Measurements from ENCODE around the gene IGFN1. TPM values are rescaled to one million over a fixed set of nuclear protein-coding genes. Genes with fewer than 3 reads are reported as not detected.
"Not testable (repeated sequence)": the region's sequence is repeated elsewhere in the genome, so short reads cannot be mapped to it uniquely, and the experiment has no call there.

IGFN1 gene
- polyA plus RNA-seq, 5 donors = 0.61 to 1.4 (median 0.91) TPM

- DNase-seq = not testable (repeated sequence)
Measured at GRCh38 chr1:201163036-201163435, 27.6 kb upstream of the IGFN1 start.

DNA sequence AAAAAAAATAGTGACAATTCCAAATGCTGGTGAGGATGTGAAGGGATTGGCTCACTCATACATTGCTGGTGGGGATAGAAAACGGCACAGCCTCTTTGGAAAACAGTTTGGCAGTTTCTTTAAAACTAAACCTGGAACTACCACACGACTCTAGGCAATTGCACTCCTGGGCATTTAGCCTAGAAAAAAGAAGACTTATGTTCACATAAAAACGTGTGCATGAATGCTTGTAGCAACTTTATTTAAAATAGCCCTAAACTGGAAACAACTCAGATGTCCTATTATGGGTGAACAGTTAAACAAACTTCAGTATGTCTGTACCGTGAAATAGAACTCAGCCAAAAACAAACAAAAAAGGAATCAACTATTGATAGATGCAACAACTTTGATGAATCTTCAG is 26.9 kb upstream of the IGFN1 start:
- DNase-seq = no peak

DNA sequence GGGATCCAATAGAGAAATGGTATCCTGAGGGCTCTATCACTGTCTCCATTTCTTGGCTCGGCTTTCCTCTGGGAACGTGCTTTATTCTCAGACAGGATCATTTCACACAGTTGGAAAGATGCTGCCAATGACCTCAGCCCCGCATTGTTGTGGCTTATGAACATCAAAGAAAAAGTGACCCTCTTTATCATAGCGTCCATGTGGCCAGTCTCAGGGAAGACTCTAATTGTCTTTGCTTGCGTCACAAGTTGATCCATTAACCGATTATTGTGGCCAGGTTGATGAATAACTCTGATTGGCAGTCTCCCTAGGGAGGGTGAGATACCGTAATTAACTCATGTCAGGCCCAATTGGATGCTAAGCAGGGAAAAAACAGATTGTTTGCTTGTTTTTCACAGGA is 26.0 kb upstream of the IGFN1 start:
- no peak for DNase-seq

DNA sequence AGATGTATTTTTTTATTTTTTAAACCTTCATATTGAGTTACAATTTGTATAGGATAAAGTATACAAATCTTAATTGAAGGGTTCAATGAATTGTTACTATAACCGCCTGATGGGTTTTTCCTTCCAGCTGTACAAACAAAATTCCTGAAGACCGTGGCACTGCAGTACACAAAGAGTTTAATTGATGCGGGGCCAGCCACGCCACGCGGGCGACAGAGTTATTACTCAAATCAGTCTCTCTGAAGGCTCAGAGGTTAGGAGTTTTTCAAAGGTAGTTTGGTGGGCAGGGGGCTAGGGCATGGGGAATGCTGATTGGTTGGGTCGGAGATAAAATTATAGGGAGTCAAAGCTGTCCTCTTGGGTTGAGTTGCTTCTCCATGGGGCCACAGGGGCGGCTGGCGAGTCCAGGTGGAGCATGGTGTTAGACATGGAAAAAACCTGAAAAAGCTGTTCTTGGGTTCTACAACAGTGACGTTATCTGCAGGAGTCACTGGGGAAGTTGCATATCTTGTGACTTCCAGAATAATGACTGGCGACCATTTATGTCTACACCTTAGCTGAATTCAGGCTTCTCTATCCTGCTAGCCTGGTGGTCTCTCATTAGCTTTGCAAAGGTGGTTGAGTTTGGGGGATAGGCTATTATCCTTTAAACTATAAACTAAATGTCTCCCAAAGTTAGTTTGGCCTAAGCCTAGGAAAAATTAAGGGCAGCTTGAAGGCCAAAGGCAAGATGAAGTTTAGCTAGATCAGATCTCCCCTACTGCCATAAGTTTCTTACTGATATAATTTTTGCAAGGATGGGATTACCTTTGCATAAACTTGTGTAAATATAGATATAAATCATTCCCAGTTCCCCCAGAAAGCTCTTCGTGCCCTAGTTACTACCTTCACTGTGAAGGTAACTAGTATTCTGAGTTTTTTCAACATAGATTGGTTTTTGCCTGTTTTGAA is 23.3 kb upstream of the IGFN1 start:
- no peak for DNase-seq

- DNase-seq = no peak
Measured at GRCh38 chr1:201169203-201169602, 21.4 kb upstream of the IGFN1 start.

- no peak for DNase-seq
Measured at GRCh38 chr1:201169971-201170532, 20.6 kb upstream of the IGFN1 start.

GRCh38 chr1:201170533-201171062 is 20.0 kb upstream of the IGFN1 start:
- peak; percentile 93 to 95 for DNase-seq

DNA sequence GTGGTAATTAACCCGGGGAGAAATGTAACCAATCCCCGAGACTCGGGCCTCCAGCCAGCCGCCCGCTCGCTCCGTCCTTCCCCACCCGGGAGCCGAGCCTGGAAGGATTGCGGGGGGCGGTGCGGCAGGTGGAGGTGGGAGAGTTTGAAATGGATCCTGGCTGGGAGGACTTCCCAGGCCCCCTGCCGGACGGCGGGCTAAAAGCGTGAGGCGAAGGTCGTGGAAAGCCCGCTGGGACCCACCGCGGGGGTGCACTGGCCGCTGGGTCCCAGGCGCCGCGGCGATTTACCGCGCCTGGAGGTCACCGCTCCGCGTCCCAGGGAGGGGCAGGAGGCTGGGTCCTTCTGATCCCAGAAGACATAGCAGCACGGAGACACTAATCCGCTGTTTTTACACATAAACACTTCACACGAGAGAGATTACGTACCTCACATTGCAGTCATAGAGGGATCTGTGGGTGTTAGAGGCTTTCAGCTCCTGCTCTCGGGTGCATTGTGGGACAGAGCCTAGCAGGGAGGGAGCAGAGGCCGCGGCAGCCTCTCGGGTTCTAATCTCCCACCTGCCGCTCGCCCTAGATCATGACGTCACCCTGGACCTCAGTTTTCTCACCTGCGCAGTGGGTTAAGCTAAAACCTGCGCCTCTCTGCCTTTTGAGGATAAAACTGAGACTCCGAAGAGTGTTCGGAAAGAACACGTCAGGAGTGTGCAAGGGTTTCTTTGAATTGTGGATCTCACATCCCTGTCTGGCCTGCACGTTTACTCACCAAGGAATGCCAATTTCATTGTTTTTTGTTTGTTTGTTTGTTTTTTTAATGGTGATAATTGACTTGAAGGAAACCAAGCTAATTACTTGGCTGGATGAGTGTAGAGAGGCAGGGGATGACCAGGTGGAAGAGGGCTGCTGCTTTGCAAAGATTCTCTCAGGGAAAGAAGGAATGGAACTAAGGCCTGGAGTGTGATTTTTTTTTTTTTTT is 19.3 kb upstream of the IGFN1 start:
- DNase-seq = peak in 1 of 2 donors; percentile 57

DNA sequence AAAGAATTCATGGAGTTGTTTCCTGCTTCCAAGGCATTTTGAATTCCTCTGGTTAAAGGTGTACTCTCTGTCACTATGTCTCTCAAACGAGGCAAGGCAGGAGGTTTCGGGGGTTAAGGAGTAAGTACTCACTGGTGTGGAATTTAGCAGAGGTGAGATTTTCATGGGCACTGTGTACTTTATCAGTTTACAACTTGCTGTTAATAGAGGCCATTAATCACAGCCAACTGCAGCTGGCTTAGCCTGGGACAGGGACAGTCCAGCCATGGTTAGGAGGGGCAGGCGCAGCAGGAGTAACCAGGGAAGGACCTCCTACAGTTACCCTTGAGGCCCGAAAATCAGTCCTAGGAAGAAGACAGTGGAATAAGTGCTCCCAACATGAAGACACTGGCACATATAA is 18.3 kb upstream of the IGFN1 start:
- no peak for DNase-seq

DNA sequence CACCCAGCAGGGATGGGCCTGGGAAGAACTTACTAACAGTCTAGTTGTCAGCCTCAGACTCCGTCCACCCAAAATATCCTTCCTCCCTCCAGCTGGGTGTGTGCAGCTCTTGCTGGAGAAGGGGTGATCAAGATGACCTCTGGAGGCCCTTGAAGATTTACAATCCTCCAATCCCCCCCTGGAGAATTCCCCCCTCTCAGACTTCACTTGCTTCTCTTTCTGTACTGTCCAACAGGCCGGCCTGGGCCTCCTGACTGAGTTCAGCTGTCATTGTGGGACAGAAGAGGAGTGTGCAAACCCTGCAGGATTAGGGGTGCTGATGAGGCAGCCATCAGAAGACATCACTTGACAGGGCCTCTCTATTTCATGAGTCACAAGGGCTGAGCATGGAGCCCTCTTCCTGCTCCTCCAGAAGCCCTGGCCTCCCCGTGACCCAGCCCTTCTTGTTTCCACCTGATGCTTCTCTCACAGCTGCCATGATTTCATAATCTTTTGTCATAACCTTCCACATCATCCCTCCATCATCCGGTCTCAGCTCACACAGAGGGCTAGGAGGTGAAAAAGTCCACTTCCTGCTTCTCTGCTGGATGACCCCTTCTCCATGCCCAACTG is 17.5 kb upstream of the IGFN1 start:
- DNase-seq = no peak

DNA sequence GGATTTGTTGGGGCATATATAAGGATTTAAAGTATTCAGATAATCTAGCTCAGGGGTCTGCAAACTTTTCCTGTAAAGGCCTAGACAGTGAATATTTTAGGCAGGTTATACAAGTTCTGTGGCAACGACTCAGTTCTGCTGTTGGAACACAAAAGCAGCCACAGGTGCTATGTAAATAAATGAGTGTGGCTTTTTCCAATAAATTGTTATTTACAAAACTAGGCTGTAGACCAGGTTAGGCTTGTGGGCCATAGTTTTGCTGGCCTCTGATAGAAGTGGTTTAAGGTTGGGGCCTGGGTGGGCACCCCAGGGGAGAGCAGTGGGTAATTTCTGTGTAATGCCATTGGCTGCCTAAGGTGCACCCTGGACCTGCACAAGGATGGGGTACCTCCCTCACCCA is 16.9 kb upstream of the IGFN1 start:
- DNase-seq = no peak

- no peak for DNase-seq
Measured at GRCh38 chr1:201175820-201176500, 14.7 kb upstream of the IGFN1 start.

DNA sequence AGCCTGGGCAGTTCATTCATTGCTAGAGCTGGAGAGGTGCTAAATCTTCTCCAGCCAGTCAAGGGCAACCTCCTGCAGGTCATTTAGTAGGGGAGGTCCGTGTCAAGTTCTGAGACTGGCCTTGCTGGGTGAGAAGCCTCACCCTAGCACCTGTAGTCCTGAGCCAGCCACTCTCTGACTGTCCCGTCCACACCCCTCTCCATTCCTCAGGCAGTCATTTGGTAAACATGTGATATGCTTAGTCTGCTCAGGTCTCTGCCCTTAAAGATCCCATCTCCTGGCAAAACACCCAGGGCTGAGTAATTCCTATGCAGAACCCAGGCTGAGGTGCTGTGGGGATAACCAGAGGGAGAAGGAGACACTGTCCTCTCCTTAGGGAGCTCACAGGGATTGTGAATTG is 13.7 kb upstream of the IGFN1 start:
- DNase-seq = no peak

GRCh38 chr1:201178718-201179117 is 11.9 kb upstream of the IGFN1 start:
- no peak for DNase-seq

DNA sequence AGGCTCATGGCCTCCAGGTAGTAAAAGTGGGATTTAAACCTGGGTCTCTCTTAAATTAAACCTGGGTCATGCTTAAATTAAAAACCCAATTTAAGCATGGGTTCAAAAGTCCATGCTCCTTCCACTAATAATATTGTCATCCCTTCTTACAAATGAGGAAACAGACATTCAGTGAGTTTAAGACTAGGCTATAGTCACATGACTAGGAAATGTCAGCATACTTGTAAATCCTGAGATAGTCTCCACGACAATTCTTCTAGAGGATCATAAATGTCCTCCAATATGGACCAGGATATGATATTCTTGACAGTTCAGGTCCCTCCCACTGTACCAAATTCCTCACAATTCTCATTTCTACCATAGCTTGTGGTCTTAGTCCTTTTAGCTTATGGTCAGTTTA is 10.5 kb upstream of the IGFN1 start:
- no peak for DNase-seq

GRCh38 chr1:201180901-201181300 is 9.7 kb upstream of the IGFN1 start:
- no peak for DNase-seq

DNA sequence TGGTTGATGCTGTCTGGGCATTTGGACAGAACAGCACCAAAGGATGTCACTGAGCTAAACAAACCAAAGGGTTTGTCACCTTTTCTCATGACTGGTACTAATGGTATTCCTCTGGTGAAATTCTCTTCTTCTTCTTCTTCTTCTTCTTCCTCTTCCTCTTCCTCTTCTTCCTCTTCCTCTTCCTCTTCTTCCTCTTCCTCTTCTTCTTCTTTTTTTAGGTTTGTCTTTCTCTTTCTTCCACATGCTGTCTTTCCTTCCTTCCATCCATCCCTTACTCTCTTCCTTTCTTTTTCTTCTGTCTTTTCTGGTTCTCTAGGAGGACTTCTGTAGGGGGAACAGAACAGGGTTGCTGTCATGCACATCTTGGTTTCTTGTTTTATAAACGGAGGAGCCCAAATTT is 9.3 kb upstream of the IGFN1 start:
- DNase-seq = no peak

DNA sequence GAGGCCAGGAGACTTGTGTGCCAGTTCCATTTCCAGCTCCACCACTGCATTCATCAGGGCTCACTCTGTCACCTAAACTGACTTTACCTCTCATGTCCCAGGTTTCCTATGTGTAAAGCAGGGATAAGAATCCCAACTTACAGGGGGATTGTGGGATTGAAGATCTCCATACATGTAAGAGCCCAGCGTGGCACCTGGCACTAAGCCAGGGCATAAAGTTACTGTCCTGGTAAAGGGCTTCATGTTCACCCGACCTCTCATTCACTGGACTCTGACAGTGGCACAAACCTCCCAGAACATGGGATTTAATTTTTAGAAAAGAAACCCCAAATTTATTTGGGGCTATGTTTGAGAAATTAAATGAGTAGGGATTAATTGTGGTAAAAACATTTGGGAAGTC is 8.9 kb upstream of the IGFN1 start:
- no peak for DNase-seq

- no peak for DNase-seq
Measured at GRCh38 chr1:201183209-201183608, 7.4 kb upstream of the IGFN1 start.

GRCh38 chr1:201183753-201184152 is 6.9 kb upstream of the IGFN1 start:
- peak in 1 of 2 donors; percentile 48 for DNase-seq
